Upper lobe of left lung (tissue), 4 donors: Measurements from ENCODE around the gene PUM1.

Experiments
- POLR2AphosphoS5 ChIP-seq, 2 donors: sonication (generic); formaldehyde crosslinking; IDR thresholded peaks; one replicate each; pipeline ENCODE4 v1.5.1; 2017; ENCODE audit warnings: antibody characterized with exemption in 2 of 2
- TF ChIP-seq, protein P1 (sequence below), 6 experiments: fragments of 450-650 bp in 4 of 6; fragments of 200-600 bp in 2 of 6; sonication (generic) in 2 of 6; IDR thresholded peaks; one replicate each; pipeline ENCODE4 v1.5.1; 2016 to 2019; ENCODE audit warnings: antibody characterized with exemption in 6 of 6

DNA sequence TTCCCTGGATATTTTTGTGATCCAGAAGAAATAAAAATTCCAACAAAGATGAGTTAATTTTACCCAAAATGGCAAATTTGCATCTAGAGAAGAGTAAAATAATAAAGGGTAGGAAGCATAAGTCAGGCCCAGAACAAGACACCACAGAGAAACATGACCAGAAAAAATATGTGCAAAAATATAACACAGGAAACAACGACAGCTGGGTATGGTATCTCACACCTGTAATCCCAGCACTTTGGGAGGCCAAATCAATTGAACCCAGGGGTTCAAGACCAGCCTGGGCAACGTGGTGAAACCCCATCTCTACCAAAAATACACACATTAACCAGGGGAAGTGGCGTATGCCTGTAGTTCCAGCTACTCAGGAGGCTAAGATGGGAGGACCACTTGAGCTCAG is 117.2 kb downstream of the PUM1 start:
- TF ChIP-seq, protein P1, sequence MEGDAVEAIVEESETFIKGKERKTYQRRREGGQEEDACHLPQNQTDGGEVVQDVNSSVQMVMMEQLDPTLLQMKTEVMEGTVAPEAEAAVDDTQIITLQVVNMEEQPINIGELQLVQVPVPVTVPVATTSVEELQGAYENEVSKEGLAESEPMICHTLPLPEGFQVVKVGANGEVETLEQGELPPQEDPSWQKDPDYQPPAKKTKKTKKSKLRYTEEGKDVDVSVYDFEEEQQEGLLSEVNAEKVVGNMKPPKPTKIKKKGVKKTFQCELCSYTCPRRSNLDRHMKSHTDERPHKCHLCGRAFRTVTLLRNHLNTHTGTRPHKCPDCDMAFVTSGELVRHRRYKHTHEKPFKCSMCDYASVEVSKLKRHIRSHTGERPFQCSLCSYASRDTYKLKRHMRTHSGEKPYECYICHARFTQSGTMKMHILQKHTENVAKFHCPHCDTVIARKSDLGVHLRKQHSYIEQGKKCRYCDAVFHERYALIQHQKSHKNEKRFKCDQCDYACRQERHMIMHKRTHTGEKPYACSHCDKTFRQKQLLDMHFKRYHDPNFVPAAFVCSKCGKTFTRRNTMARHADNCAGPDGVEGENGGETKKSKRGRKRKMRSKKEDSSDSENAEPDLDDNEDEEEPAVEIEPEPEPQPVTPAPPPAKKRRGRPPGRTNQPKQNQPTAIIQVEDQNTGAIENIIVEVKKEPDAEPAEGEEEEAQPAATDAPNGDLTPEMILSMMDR (IDR thresholded peaks at IDR 0.05), result no peak
- no peak for TF ChIP-seq POLR2AphosphoS5 (IDR thresholded peaks at IDR 0.05)
